H9 (cell line): Measurements from ENCODE around the gene NINL. TPM values are rescaled to one million over a fixed set of nuclear protein-coding genes. Genes with fewer than 3 reads are reported as not detected.

Experiments used
- DNase-seq: peaks from one replicate; pipeline ENCODE4 v3.0.0-alpha.2; 2017
- H2AFZ ChIP-seq: one replicate; pipeline ENCODE4 v1.6.1; 2013; ENCODE audit warnings: mild to moderate bottlenecking, low read length, control low read depth, moderate library complexity
- H2AK5ac ChIP-seq: 2 replicates; pipeline ENCODE4 v1.6.1; 2013; ENCODE audit warnings: low read length, control low read depth, mixed read lengths; ENCODE audit not compliant: insufficient read length
- H2BK120ac ChIP-seq: one replicate; pipeline ENCODE4 v1.6.1; 2013; ENCODE audit warnings: low read depth, mild to moderate bottlenecking, low read length, control low read depth, inconsistent platforms; ENCODE audit not compliant: poor library complexity, severe bottlenecking
- H2BK12ac ChIP-seq: 2 replicates; pipeline ENCODE4 v1.6.1; 2013; ENCODE audit warnings: low read length, control low read depth, mixed read lengths, low read depth; ENCODE audit not compliant: insufficient read length
- H2BK15ac ChIP-seq: 2 replicates; pipeline ENCODE4 v1.6.1; 2013; ENCODE audit warnings: low read depth, low read length, control low read depth
- H2BK20ac ChIP-seq: one replicate; pipeline ENCODE4 v1.6.1; 2013; ENCODE audit warnings: low read depth, mild to moderate bottlenecking, low read length, control low read depth, inconsistent platforms; ENCODE audit not compliant: poor library complexity, severe bottlenecking
- H2BK5ac ChIP-seq: 2 replicates; pipeline ENCODE4 v1.6.1; 2013; ENCODE audit warnings: low read length, control low read depth, mixed read lengths; ENCODE audit not compliant: insufficient read length
- H3K14ac ChIP-seq: 2 replicates; pipeline ENCODE4 v1.6.1; 2013; ENCODE audit warnings: low read length, control low read depth; ENCODE audit not compliant: insufficient read depth
- H3K18ac ChIP-seq: 2 replicates; pipeline ENCODE4 v1.6.1; 2013; ENCODE audit warnings: low read depth, mild to moderate bottlenecking, mixed read lengths, low read length, control low read depth; ENCODE audit not compliant: insufficient read length
- H3K23ac ChIP-seq: 2 replicates; pipeline ENCODE4 v1.6.1; 2013; ENCODE audit warnings: low read length, control low read depth, mixed read lengths, low read depth; ENCODE audit not compliant: insufficient read length
- H3K23me2 ChIP-seq: 2 replicates; pipeline ENCODE4 v1.6.1; 2013; ENCODE audit warnings: low read depth, mild to moderate bottlenecking, mixed read lengths, low read length, control low read depth; ENCODE audit not compliant: insufficient read length, poor library complexity, severe bottlenecking
- H3K27ac ChIP-seq: 2 replicates; pipeline ENCODE4 v1.5.1; 2013; ENCODE audit warnings: low read length, control low read depth, mixed read lengths, low read depth; ENCODE audit not compliant: insufficient read length
- H3K27me3 ChIP-seq: 2 replicates; pipeline ENCODE4 v1.6.1; 2013; ENCODE audit warnings: low read length, control low read depth, inconsistent platforms; ENCODE audit not compliant: insufficient read depth
- H3K4ac ChIP-seq: 2 replicates; pipeline ENCODE4 v1.6.1; 2013; ENCODE audit warnings: low read depth, mild to moderate bottlenecking, control low read depth, inconsistent platforms, low read length, moderate library complexity
- H3K4me1 ChIP-seq: 2 replicates; pipeline ENCODE4 v1.6.1; 2013; ENCODE audit warnings: low read length, control low read depth, inconsistent platforms; ENCODE audit not compliant: insufficient read depth
- H3K4me2 ChIP-seq: 2 replicates; pipeline ENCODE4 v1.6.1; 2013; ENCODE audit warnings: low read length, control low read depth, mixed read lengths; ENCODE audit not compliant: insufficient read length, insufficient read depth
- H3K56ac ChIP-seq: 2 replicates; pipeline ENCODE4 v1.6.1; 2013; ENCODE audit warnings: low read depth, mild to moderate bottlenecking, mixed read lengths, low read length, control low read depth; ENCODE audit not compliant: insufficient read length
- H3K79me1 ChIP-seq: 2 replicates; pipeline ENCODE4 v1.6.1; 2013; ENCODE audit warnings: low read depth, mild to moderate bottlenecking, moderate library complexity, low read length, control low read depth, inconsistent platforms; ENCODE audit not compliant: insufficient read depth, poor library complexity, severe bottlenecking
- H3K79me2 ChIP-seq: 2 replicates; pipeline ENCODE4 v1.6.1; 2013; ENCODE audit warnings: low read length, control low read depth, inconsistent platforms; ENCODE audit not compliant: insufficient read depth
- H3K9ac ChIP-seq: 2 replicates; pipeline ENCODE4 v1.6.1; 2013; ENCODE audit warnings: low read length, control low read depth, mixed read lengths; ENCODE audit not compliant: insufficient read length; ENCODE audit errors: extremely low read depth
- H3K9me3 ChIP-seq: one replicate; pipeline ENCODE4 v1.6.1; 2013; ENCODE audit warnings: low read depth, low read length, inconsistent platforms; ENCODE audit not compliant: control insufficient read depth
- H3T11ph ChIP-seq: one replicate; pipeline ENCODE4 v1.6.1; 2013; ENCODE audit warnings: mild to moderate bottlenecking, low read length, control low read depth, inconsistent platforms
- H4K20me1 ChIP-seq: one replicate; pipeline ENCODE4 v1.6.1; 2013; ENCODE audit not compliant: control insufficient read depth, insufficient read length, insufficient read depth
- H4K5ac ChIP-seq: 2 replicates; pipeline ENCODE4 v1.6.1; 2013; ENCODE audit warnings: low read depth, mild to moderate bottlenecking, mixed read lengths, low read length, control low read depth; ENCODE audit not compliant: insufficient read length
- H4K8ac ChIP-seq: replicated peaks from 2 replicates; pipeline ENCODE4 v1.6.1; 2013; ENCODE audit warnings: low read length, control low read depth, mixed read lengths, low read depth; ENCODE audit not compliant: insufficient read length
- H4K91ac ChIP-seq: 2 replicates; pipeline ENCODE4 v1.6.1; 2013; ENCODE audit warnings: low read depth, mild to moderate bottlenecking, moderate library complexity, mixed read lengths, low read length, control low read depth; ENCODE audit not compliant: insufficient read length
- H3K27ac Mint-ChIP-seq, 3 experiments: 2 replicates in 2 of 3; 3 replicates in 1 of 3; pipeline ENCODE4 v1.8.0; 2020 to 2021; ENCODE audit warnings: mixed read lengths in 3 of 3, mild to moderate bottlenecking in 1 of 3, moderate library complexity in 1 of 3
- H3K27me3 Mint-ChIP-seq: 2 replicates; pipeline ENCODE4 v1.8.0; 2021; ENCODE audit warnings: low read depth, mild to moderate bottlenecking, moderate library complexity, mixed read lengths
- H3K36me3 Mint-ChIP-seq, 3 experiments: 2 replicates in 2 of 3; 3 replicates in 1 of 3; pipeline ENCODE4 v1.8.0; 2020 to 2021; ENCODE audit warnings: low read depth in 3 of 3, mixed read lengths in 3 of 3; ENCODE audit not compliant: insufficient read depth in 1 of 3
- H3K4me1 Mint-ChIP-seq, 2 experiments: 2 replicates each; pipeline ENCODE4 v1.8.0; 2020; ENCODE audit warnings: mixed read lengths in 2 of 2
- H3K4me3 Mint-ChIP-seq, 2 experiments: 2 replicates in 1 of 2; 3 replicates in 1 of 2; pipeline ENCODE4 v1.8.0; 2020 to 2021; ENCODE audit warnings: mild to moderate bottlenecking in 2 of 2, mixed read lengths in 2 of 2, moderate library complexity in 1 of 2
- H3K9me3 Mint-ChIP-seq, 2 experiments: 2 replicates in 1 of 2; 3 replicates in 1 of 2; pipeline ENCODE4 v1.8.0; 2020; ENCODE audit warnings: mild to moderate bottlenecking in 2 of 2, mixed read lengths in 2 of 2, moderate library complexity in 1 of 2
- CTCF ChIP-seq: fragments of 200-600 bp; sonication (generic); conservative IDR thresholded peaks from 3 replicates; pipeline ENCODE4 v1.8.0; 2021; ENCODE audit warnings: antibody characterized with exemption, mild to moderate bottlenecking
- WGBS: extraction: QIAGEN DNeasy Blood & Tissue Kit; methylation state at CpG from one replicate; pipeline ENCODE4 v1.1.7; 2013; ENCODE audit warnings: missing lambda C conversion rate, low lambda C conversion rate, mixed read lengths; ENCODE audit not compliant: insufficient read length; ENCODE audit errors: extremely low coverage; 5-methylcytosine and 5-hydroxymethylcytosine counted together
- total RNA-seq: library from RNA; stranded (reverse); gene quantifications from 2 replicates; pipeline ENCODE4 v1.2.1, GENCODE V29; 2021

The NINL gene
- total RNA-seq, 1 experiment from 2014 or later, result 34.3 TPM

- H2AK5ac ChIP-seq, result no peak overlapping the region
- peaks cover 2% of the 10 kb centered on the region for H4K20me1 ChIP-seq
- H3K23me2 ChIP-seq, result no peaks in the 10 kb centered on the region
- H4K5ac ChIP-seq, result no peak overlapping the region
- no peak overlapping the region for H2BK120ac ChIP-seq
- no peak overlapping the region for H3K56ac ChIP-seq
- no peak overlapping the region for H2BK12ac ChIP-seq
- DNase-seq, result no peak
- peaks cover 22% of the 10 kb centered on the region; the same call in 1 of the 2 replicates for H3K79me2 ChIP-seq
- H2AFZ ChIP-seq, result no peak overlapping the region
- H2BK15ac ChIP-seq, result no peak overlapping the region
- no peaks in the 10 kb centered on the region for H3K27me3 ChIP-seq
- H3K4ac ChIP-seq, result no peak overlapping the region
- H3K9ac ChIP-seq, result no peak overlapping the region
- no peak overlapping the region for H4K91ac ChIP-seq
- H4K8ac ChIP-seq, result no peak overlapping the region
- H3K18ac ChIP-seq, result no peak overlapping the region
- H3K4me2 ChIP-seq, result no peak overlapping the region
- Mint-ChIP-seq H3K27ac (peak overlapping the region in 2 of 3 experiments; percentile 15 to 71; a peak in 4 of 7 replicates), H3K9me3 (peaks cover 14 to 17% of the 10 kb centered on the region in 2 experiments), H3K36me3 (peaks cover 31 to 38% (median 35%) of the 10 kb centered on the region in 3 experiments), H3K4me3 (no peak overlapping the region), H3K27me3 (no peaks in the 10 kb centered on the region), H3K4me1 (peaks cover 25 to 42% of the 10 kb centered on the region in 2 experiments)
- H3K79me1 ChIP-seq, result peaks cover 3% of the 10 kb centered on the region
- no peak overlapping the region for H3K14ac ChIP-seq
- H2BK20ac ChIP-seq, result no peak overlapping the region
- no peak for TF ChIP-seq CTCF
- no peaks in the 10 kb centered on the region for H3K4me1 ChIP-seq
- H3K23ac ChIP-seq, result no peak overlapping the region
- no peak overlapping the region for H2BK5ac ChIP-seq
- no peak overlapping the region for H3K27ac ChIP-seq
- no peaks in the 10 kb centered on the region for H3K9me3 ChIP-seq
- H3T11ph ChIP-seq, result no peak overlapping the region
- WGBS, result no CpG with 5 or more reads among the region's 2 CpGs
Observed at GRCh38 chr20:25567286-25567685, 18.0 kb downstream of the NINL start.
